ENCODE measurements around the gene CBFA2T2.

CBFA2T2 gene

DNA sequence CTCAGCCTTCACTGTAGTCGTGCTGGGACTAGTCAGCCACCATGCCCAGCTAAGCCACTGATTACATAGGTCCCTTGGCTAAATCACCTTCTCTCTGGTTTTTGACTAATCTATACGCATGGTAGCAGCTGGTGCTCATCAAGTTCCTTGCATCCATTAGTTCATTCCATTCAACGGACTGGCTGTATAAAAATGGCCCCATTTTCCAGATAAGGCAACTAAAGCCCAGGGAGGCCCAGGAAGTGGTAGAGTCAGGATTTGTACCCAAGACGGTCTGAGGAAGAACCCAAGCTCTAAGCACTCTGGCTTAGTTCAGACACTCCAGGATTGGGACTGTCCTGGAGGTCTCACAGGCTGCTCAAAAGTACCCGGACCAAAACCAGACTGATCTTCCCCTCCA, 191.4 kb downstream of the CBFA2T2 start:
- DNase-seq (ENCODE audit: low read depth in 2 of 2) = no peak
- TF ChIP-seq, protein P1, sequence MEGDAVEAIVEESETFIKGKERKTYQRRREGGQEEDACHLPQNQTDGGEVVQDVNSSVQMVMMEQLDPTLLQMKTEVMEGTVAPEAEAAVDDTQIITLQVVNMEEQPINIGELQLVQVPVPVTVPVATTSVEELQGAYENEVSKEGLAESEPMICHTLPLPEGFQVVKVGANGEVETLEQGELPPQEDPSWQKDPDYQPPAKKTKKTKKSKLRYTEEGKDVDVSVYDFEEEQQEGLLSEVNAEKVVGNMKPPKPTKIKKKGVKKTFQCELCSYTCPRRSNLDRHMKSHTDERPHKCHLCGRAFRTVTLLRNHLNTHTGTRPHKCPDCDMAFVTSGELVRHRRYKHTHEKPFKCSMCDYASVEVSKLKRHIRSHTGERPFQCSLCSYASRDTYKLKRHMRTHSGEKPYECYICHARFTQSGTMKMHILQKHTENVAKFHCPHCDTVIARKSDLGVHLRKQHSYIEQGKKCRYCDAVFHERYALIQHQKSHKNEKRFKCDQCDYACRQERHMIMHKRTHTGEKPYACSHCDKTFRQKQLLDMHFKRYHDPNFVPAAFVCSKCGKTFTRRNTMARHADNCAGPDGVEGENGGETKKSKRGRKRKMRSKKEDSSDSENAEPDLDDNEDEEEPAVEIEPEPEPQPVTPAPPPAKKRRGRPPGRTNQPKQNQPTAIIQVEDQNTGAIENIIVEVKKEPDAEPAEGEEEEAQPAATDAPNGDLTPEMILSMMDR (IDR thresholded peaks at IDR 0.05; ENCODE audit: low read depth, low read length) = no peak

DNA sequence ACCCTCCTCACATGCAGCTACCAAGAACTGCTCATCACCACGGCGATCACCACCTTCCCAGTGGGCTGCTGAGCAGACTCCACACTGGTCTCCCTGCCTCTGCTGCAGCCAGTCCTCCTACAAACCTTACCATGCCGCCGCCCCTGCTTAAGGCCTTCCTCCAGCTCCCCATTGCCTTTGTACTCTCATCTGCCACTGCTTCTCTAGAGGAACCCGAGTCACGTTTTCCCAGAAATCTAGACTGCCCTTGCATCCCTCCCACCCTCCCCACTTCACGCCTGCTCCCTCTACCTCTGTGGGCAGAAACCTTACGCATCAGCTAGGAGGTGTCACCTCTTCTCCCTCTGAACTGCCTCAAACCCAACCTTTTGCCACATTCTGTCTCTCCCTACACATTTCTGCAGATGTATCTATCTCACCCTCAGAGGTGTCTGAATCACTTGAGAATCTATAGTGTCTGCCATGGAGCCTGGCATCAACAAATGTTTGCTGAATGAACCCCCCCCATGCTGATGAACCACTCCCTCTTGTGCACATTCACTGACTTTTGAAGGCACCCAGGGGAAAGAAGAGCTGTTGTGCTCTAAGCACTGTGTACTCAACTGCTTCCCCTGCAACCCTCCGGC, 191.9 kb downstream of the CBFA2T2 start:
- TF ChIP-seq, protein P1 (IDR thresholded peaks at IDR 0.05; ENCODE audit: low read depth, low read length) = no peak
- no peak for DNase-seq (ENCODE audit: low read depth in 2 of 2)
- H3K4me3 ChIP-seq (replicated peaks in 1 of 2; ENCODE audit: low read depth in 2 of 2, low read length in 2 of 2) = no peak overlapping the region

More for the DNA sequence above, 191.4 kb downstream of the CBFA2T2 start:
- no peak overlapping the region for H3K4me3 ChIP-seq (replicated peaks in 1 of 2; ENCODE audit: low read depth in 2 of 2, low read length in 2 of 2)

DNA sequence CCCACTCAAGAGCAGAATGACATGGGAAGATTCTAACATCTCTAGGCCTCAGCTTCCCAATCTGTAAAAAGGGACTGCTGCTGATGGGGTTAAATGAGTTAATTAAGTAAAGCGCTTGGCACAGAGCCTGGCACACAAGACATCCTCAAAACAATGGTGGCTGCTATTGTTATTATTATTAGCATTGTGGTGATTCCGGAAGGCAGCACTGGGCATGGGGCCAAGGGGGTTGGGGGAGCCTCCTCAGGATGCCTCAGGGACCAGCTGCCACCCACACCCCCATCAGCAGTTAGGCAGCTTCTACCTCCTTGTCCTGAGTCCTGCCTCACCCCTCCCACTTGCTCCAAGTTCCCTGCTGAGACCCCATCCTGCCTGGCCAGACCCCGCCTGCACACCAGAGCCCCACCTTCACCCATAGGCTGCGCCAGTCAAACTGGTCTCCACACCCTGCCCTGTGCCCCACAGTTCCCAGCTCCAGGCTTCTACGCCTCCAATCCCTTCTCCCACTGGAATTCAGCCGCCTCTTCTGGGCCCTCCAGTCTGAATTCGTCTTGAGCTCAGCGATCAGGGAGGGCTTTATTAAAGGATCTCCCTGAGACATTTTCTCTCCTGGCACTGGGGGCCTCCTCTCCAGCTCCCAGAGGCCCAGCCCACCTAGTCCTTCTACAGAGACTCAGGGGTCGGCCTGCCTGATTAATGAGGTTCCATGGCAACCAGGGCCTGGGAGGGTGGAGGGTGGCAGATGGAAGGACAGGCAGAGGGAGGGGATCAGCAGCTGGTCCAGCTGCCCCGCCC, 194.8 kb downstream of the CBFA2T2 start:
- TF ChIP-seq, protein P1 (IDR thresholded peaks at IDR 0.05; ENCODE audit: low read depth, low read length) = no peak
- peak overlapping the region in 1 of 2 donors; percentile 41 for H3K4me3 ChIP-seq (replicated peaks in 1 of 2; ENCODE audit: low read depth in 2 of 2, low read length in 2 of 2)
- DNase-seq (ENCODE audit: low read depth in 2 of 2) = no peak

DNA sequence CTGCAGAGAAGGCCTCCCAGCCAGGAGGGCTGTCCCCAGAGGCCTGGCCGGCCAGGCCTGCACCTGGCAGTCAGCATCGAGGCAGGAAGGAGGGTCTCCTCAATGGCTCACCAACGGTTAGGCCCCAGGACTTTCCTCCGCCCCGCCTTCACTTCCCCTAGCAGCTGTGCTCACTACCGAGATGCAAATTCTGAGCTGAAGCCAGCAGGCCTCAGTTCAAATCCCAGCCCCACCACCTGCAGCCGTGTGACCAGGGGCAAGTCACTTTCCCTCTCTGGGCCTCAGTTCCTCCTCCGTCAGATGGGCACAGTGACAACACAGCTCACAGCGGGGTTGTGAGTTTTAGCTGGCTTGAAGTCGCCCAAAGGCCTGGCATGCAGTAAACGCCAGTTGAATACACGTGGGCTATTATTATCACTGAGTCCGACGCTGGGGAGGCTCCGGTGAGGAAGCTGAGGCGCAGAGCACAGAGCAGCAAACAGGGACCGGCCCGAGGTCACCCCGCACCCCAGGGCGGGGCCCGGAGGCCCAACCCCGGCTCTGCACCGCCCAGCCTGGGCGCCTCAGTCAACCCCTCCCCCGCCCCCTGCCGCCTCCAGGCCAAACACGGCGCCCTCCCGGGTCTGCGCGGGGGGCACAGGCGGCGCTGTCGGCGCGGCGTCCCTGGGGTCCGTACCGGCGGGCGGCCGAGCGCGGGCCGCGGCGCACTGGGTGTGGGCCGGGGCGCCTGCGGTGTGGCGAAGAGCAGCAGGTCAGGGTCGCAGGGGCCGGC, 195.6 kb downstream of the CBFA2T2 start:
- peak overlapping the region; percentile 21 to 41 for H3K4me3 ChIP-seq (replicated peaks in 1 of 2; ENCODE audit: low read depth in 2 of 2, low read length in 2 of 2)
- TF ChIP-seq, protein P1 (IDR thresholded peaks at IDR 0.05; ENCODE audit: low read depth, low read length) = no peak
- no peak for DNase-seq (ENCODE audit: low read depth in 2 of 2)

DNA sequence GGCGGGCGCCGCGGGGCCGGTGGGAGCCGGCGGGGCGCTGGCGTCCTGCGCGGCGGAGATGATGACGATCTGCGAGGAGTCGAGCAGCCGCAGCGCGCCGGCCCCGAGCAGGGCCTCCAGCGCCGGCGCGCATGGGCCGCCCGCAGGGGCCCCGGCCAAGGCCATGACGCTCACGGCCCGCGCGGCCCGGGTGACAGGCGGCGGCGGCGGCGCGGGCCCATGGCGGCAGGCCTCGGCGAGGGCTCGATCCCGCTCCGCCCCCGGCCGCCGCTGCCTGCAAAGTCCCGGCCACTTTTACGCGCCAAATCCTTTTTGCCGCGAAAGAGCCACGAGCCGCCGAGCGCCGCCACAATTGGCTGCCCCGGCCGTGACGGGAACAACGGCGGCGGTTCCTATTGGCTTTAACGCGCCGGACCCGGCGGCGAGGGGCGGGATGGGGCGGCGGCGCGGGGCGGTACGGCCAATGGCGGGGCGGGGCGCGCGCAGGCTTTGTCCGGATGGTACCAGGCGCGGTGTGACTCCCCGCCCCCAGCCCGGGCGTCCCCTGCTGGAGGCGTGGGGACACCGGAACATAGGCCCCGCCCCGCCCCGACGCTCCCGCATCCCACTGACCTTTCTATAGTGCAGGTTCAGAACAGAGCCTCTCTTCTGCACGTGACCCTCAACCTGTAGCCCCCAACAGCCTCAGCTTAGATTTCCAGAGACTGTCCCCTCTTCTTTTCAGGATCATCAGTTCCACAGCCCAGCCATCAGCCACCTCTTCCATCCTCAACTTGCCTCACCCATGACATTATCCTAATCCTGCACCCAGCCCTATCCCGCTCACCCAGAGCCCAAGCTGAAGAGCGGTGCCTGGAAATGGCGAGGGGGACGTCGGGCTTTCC, 196.4 kb downstream of the CBFA2T2 start, which contains the start of gene E2F1:
TSS of gene E2F1 (minus strand) at position 286 of the 884 bp plus-strand sequence. CDS start at position 165, 121 bp downstream.
- H3K4me3 ChIP-seq (replicated peaks in 1 of 2; ENCODE audit: low read depth in 2 of 2, low read length in 2 of 2) = peak within 1 kb of the TSS; percentile 26 to 49
- peak; percentile 87 to 92 for DNase-seq (ENCODE audit: low read depth in 2 of 2)
- TF ChIP-seq, protein P1 (IDR thresholded peaks at IDR 0.05; ENCODE audit: low read depth, low read length) = peak; percentile 25

DNA sequence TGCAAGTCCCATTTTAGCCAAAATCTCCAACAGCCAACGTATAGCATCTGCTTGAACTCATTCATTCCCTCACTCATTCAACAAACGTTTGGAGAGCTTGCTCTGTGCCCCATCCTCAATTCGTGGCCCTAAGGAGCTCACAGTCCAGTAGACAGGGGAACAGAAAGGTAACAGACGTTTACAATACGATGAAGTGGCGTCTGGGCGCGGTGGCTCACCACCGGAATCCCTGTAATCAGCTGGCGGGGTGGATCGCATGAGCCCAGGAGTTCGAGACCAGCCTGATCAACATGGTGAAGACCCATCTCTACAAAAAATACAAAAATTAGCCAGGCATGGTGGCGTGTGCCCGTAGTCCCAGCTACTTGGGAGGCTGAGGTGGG, 197.1 kb downstream of the CBFA2T2 start:
- TF ChIP-seq, protein P1 (IDR thresholded peaks at IDR 0.05; ENCODE audit: low read depth, low read length) = no peak
- H3K4me3 ChIP-seq (replicated peaks in 1 of 2; ENCODE audit: low read depth in 2 of 2, low read length in 2 of 2) = peak overlapping the region in 1 of 2 donors; percentile 26
- no peak for DNase-seq (ENCODE audit: low read depth in 2 of 2)
